ENCODE measurements around the gene AMD1.

- TF ChIP-seq CTCF (IDR thresholded peaks at IDR 0.05) = no peak
- no peak for TF ChIP-seq POLR2AphosphoS5 (IDR thresholded peaks at IDR 0.05; ENCODE audit: insufficient read depth in 1 of 2, low read depth in 1 of 2)
- no peak for TF ChIP-seq POLR2A (IDR thresholded peaks at IDR 0.05)
These were observed 46.2 kb upstream of the AMD1 start for GRCh38 chr6:110828396-110828795.
